RWPE1 (cell line): ENCODE data around the gene TDRD7.

Source experiments
- CTCF ChIA-PET: fragments of 350-600 bp; sonication (Branson Sonifier 250); formaldehyde crosslinking; extraction: SDS; loops from one replicate; lab custom pipeline; 2021; lab: Yijun Ruan, JAX
- POLR2A ChIA-PET: fragments of 400-600 bp; formaldehyde crosslinking; extraction: SDS; loops from one replicate; lab custom pipeline; 2020; ENCODE audit warnings: antibody characterized with exemption; ENCODE audit not compliant: low non-redundant PET; lab: Yijun Ruan, JAX
- DNase-seq: peaks from one replicate; pipeline ENCODE4 v3.0.0; 2012; ENCODE audit warnings: low spot score
- H3K27ac ChIP-seq: fragments of 450-650 bp; 2 replicates; pipeline ENCODE4 v1.5.1; 2017
- TF ChIP-seq, protein P1 (sequence below): fragments of 450-650 bp; conservative IDR thresholded peaks from 2 replicates; pipeline ENCODE4 v1.5.1; 2017; ENCODE audit warnings: low read depth, mild to moderate bottlenecking

Gene TDRD7

DNA sequence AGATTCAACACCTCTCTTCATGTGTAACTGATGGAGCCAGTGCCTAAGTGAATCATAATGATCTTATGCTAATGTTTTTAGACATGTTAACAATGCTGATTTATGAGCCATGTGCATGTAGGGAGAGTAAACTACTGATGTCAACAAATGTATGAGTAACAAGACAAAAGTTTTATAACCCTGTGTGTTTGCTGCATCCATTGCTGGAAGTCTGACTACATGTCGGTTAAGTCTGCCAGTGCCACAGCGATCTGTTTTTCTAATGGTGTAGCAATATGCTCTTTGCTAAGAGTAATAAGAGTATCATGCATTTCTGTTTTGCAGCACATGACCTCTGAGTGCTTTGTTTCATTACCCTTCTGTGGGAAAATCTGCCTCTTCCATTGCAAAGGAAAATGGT is 63.2 kb downstream of the TDRD7 start:
- H3K27ac ChIP-seq = no peak overlapping the region
- no peak for DNase-seq
- CTCF ChIA-PET = interaction anchor here (3.1 kb wide), 1 partner anchor 124 kb away, joined by 28 read pairs; no protein-coding TSS in a partner anchor
- POLR2A ChIA-PET = no interaction called here
- TF ChIP-seq, protein P1, sequence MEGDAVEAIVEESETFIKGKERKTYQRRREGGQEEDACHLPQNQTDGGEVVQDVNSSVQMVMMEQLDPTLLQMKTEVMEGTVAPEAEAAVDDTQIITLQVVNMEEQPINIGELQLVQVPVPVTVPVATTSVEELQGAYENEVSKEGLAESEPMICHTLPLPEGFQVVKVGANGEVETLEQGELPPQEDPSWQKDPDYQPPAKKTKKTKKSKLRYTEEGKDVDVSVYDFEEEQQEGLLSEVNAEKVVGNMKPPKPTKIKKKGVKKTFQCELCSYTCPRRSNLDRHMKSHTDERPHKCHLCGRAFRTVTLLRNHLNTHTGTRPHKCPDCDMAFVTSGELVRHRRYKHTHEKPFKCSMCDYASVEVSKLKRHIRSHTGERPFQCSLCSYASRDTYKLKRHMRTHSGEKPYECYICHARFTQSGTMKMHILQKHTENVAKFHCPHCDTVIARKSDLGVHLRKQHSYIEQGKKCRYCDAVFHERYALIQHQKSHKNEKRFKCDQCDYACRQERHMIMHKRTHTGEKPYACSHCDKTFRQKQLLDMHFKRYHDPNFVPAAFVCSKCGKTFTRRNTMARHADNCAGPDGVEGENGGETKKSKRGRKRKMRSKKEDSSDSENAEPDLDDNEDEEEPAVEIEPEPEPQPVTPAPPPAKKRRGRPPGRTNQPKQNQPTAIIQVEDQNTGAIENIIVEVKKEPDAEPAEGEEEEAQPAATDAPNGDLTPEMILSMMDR = no peak

- ChIA-PET CTCF (interaction anchor here (2.0 kb wide), 1 partner anchor 10 kb away, joined by 9 read pairs; no protein-coding TSS in a partner anchor), POLR2A (no interaction called here)
- no peak for DNase-seq
- H3K27ac ChIP-seq = no peak overlapping the region
- TF ChIP-seq, protein P1 = no peak
These were observed 66.5 kb downstream of the TDRD7 start for GRCh38 chr9:97478301-97478981.

DNA sequence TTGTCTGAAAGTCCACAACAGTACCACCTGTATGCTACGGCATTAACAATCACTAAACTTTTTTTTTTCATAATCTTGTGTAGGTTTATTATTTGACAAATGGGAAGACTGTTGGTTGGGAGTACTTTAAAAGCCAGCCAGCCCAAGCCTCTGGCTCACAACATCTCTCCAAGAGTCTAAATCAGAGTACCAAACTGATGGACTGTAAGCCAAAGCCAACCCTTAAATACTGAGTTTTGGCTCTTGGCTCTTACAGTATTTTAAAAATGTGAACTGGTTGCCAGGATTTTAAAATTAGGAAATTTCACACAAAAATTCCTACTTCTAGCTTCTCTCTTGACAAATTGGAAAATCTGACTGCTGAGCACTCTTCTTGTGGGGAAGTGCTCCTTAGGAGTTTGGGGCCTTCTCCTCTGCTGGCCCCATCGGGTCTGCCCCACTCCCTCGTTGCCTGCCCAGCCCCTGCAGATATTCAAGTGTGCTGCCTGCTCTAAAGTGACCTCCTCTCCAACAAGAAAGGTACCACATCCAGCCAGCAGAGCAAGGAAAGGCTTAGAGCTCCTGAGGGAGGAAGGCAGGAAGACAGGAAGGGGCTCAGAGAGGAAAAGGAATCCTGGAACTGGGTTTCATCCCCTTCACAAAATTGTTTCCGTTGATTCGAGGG is 67.7 kb downstream of the TDRD7 start:
- CTCF ChIA-PET = interaction anchor here (0.6 to 2.6 kb wide), 4 partner anchors 12 to 139 kb away, joined by 3 to 9 read pairs (median 5); no protein-coding TSS in a partner anchor

DNA sequence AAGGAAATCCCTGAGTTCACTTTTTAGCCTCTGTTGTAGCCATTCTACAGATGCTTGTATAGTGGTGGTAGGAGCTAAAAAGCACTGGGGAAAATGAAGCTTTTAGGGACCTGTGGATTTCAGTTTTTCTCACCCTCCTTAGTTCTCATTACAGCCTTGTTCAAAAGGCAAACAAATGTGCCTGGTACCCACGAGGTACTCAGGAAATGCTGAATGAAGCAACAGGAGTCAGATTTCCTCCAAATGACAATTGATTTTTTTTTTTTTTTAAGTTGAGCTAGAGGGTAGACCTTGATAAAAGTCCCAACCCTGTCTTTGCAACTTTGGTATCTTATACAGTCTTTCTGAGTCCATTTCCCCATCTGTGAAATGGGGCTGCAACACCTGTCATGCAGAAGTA is 68.3 kb downstream of the TDRD7 start:
- TF ChIP-seq, protein P1 = no peak
- no peak overlapping the region for H3K27ac ChIP-seq
- POLR2A ChIA-PET = no interaction called here
- CTCF ChIA-PET = interaction anchor here (0.6 to 2.6 kb wide), 7 partner anchors 12 to 130 kb away, joined by 3 to 9 read pairs (median 4); no protein-coding TSS in a partner anchor
- no peak for DNase-seq

More for the DNA sequence above, 67.7 kb downstream of the TDRD7 start:
- no peak overlapping the region for H3K27ac ChIP-seq
- POLR2A ChIA-PET = no interaction called here
- TF ChIP-seq, protein P1 = no peak
- no peak for DNase-seq

GRCh38 chr9:97480749-97481148 is 68.9 kb downstream of the TDRD7 start:
- TF ChIP-seq, protein P1 = no peak
- H3K27ac ChIP-seq = no peak overlapping the region
- ChIA-PET POLR2A (no interaction called here), CTCF (interaction anchor here (0.6 to 2.6 kb wide), 6 partner anchors 13 to 120 kb away, joined by 3 to 9 read pairs (median 4); no protein-coding TSS in a partner anchor)
- no peak for DNase-seq

- no peak overlapping the region for H3K27ac ChIP-seq
- ChIA-PET CTCF (interaction anchor here (1.5 kb wide), 1 partner anchor 114 kb away, joined by 5 read pairs; no protein-coding TSS in a partner anchor), POLR2A (no interaction called here)
- TF ChIP-seq, protein P1 = no peak
- no peak for DNase-seq
These were observed 72.2 kb downstream of the TDRD7 start for GRCh38 chr9:97484134-97484533.
